Panc1 (cell line): ENCODE results near the gene LOXL3. TPM values are rescaled to one million over a fixed set of nuclear protein-coding genes. Genes with fewer than 3 reads are reported as not detected.

ENCODE experiments used
- ATAC-seq: fragments of 200-7000 bp; cut with Tn5 transposase; 2 replicates; pipeline ENCODE4 v1.9.1; 2020; ENCODE audit warnings: mild to moderate bottlenecking, moderate library complexity
- BruUV-seq: library from RNA; stranded (reverse); fragments of 400-500 nt; replicated peaks from 2 replicates; lab custom pipeline; 2021; lab: Mats Ljungman, UMichigan
- CTCF ChIA-PET: fragments of 300-600 bp; sonication (Branson Sonifier 250); formaldehyde crosslinking; loops from one replicate; lab custom pipeline; 2022; ENCODE audit warnings: antibody characterized with exemption; lab: Charles Lee
- POLR2A ChIA-PET: fragments of 300-600 bp; sonication (Branson Sonifier 250); formaldehyde crosslinking; loops from one replicate; lab custom pipeline; 2022; ENCODE audit warnings: antibody characterized with exemption; lab: Charles Lee
- DNase-seq: peaks from one replicate; pipeline ENCODE4 v3.0.0-alpha.2; 2010; ENCODE audit warnings: low read depth, low spot score
- H3K27ac ChIP-seq: 2 replicates; pipeline ENCODE4 v1.5.1; 2011; ENCODE audit warnings: mild to moderate bottlenecking, low read length, inconsistent platforms
- H3K27me3 ChIP-seq: fragments of 200-500 bp; sonication (Bioruptor generic); 2 replicates; pipeline ENCODE4 v1.6.0; 2014; ENCODE audit warnings: low read length, inconsistent platforms; ENCODE audit not compliant: control insufficient read depth, insufficient read depth
- H3K36me3 ChIP-seq: fragments of 200-500 bp; sonication (Bioruptor generic); 2 replicates; pipeline ENCODE4 v1.5.1; 2014; ENCODE audit warnings: inconsistent platforms, mild to moderate bottlenecking, low read length, moderate library complexity; ENCODE audit not compliant: control insufficient read depth, insufficient read depth
- H3K4me1 ChIP-seq: 2 replicates; pipeline ENCODE4 v1.5.1; 2011; ENCODE audit warnings: inconsistent platforms, mild to moderate bottlenecking, low read length, moderate library complexity; ENCODE audit not compliant: control insufficient read depth, insufficient read depth
- H3K4me3 ChIP-seq, 2 experiments: 2 replicates each; pipeline ENCODE4 v1.5.1; 2011 to 2012; ENCODE audit warnings: low read depth in 2 of 2, low read length in 2 of 2, mild to moderate bottlenecking in 2 of 2, inconsistent platforms in 1 of 2, moderate library complexity in 1 of 2
- H3K9me3 ChIP-seq: fragments of 200-500 bp; sonication (Bioruptor generic); 2 replicates; pipeline ENCODE4 v1.5.1; 2014; ENCODE audit warnings: low read depth, mild to moderate bottlenecking, inconsistent platforms, low read length, moderate library complexity; ENCODE audit not compliant: control insufficient read depth, insufficient read depth
- CTCF ChIP-seq: fragments of 450-650 bp; IDR thresholded peaks from 2 replicates; pipeline ENCODE4 v1.5.1; 2017; ENCODE audit warnings: mild to moderate bottlenecking
- POLR2AphosphoS5 ChIP-seq: IDR thresholded peaks from 2 replicates; pipeline ENCODE4 v1.6.1; 2012; ENCODE audit warnings: mild to moderate bottlenecking, low read depth, low read length, moderate library complexity
- REST ChIP-seq, 2 experiments: IDR thresholded peaks; 2 replicates each; pipeline ENCODE4 v1.6.1; 2011 to 2012; ENCODE audit warnings: low read depth in 2 of 2, control low read depth in 1 of 2, low read length in 1 of 2, mild to moderate bottlenecking in 1 of 2, moderate library complexity in 1 of 2; ENCODE audit not compliant: insufficient read depth in 1 of 2
- SIN3A ChIP-seq: IDR thresholded peaks from 2 replicates; pipeline ENCODE4 v1.6.1; 2012; ENCODE audit warnings: low read depth, mild to moderate bottlenecking, low read length, moderate library complexity, borderline replicate concordance; ENCODE audit not compliant: insufficient read depth
- TCF7L2 ChIP-seq: IDR thresholded peaks from 2 replicates; pipeline ENCODE4 v1.6.1; 2011; ENCODE audit warnings: mild to moderate bottlenecking, low read depth, low read length, inconsistent platforms
- in situ Hi-C: cut with HindIII; loops from 2 replicates; pipeline ENCODE4 v1.10.0; 2016; ENCODE audit warnings: low sequenced_read_pairs, low pct_unique_long_range_greater_than_20kb
- intact Hi-C: fragments of 100-400 bp; cut with micrococcal nuclease; formaldehyde crosslinking; loops from one replicate; pipeline ENCODE4 v1.10.0; 2022; ENCODE audit not compliant: unreplicated experiment
- total RNA-seq: library from RNA; stranded (reverse); gene quantifications from one replicate; pipeline ENCODE4 v1.2.1, GENCODE V29; 2021; ENCODE audit not compliant: unreplicated experiment

LOXL3 gene
- total RNA-seq, 1 experiment from 2014 or later = 1.0 TPM

GRCh38 chr2:74530239-74531187 lies 23.2 kb downstream of the LOXL3 start:
- no peak for TF ChIP-seq REST (IDR thresholded peaks at IDR 0.05; ENCODE audit: insufficient read depth in 1 of 2, low read depth in 2 of 2, low read length in 1 of 2)
- TF ChIP-seq POLR2AphosphoS5 = no peak
- no peak for TF ChIP-seq SIN3A
- no peak for TF ChIP-seq CTCF
- no peak for TF ChIP-seq TCF7L2
- CTCF ChIA-PET = interaction anchor here (1.0 kb wide), 1 partner anchor 26 kb away, joined by 4 read pairs; no protein-coding TSS in a partner anchor
- ATAC-seq (peak; percentile 19), DNase-seq (no peak)
- peaks cover 6% of the 10 kb centered on the region for H3K4me1 ChIP-seq
- in situ Hi-C loops (no loop called here), intact Hi-C loops (loop anchor here (2.0 kb wide), 1 partner anchor 48 kb away; the partner anchor contains the start of genes CCDC142 and TTC31)
- H3K9me3 ChIP-seq = no peaks in the 10 kb centered on the region
- no TSS peak for BruUV-seq
- peak overlapping the region; percentile 79 for H3K27ac ChIP-seq
- H3K27me3 ChIP-seq = no peaks in the 10 kb centered on the region
- POLR2A ChIA-PET = interaction anchor here (0.5 to 0.6 kb wide), 3 partner anchors 9 to 95 kb away, joined by 3 to 7 read pairs (median 5); no protein-coding TSS in a partner anchor
- peak overlapping the region; percentile 82 to 99 for H3K4me3 ChIP-seq
- H3K36me3 ChIP-seq = peaks cover 3% of the 10 kb centered on the region

GRCh38 chr2:74529357-74530238 lies 24.1 kb downstream of the LOXL3 start, which contains the start of the genes AUP1 and HTRA2:
Gene AUP1 (minus strand): TSS chr2:74529706. CDS start chr2:74529629, 77 bp downstream.
Gene HTRA2 (plus strand): TSS chr2:74529933. CDS start chr2:74530007, 74 bp downstream.
- POLR2A ChIA-PET = interaction anchor here (0.5 to 0.6 kb wide), 3 partner anchors 8 to 96 kb away, joined by 5 to 7 read pairs (median 6); no protein-coding TSS in a partner anchor
- BruUV-seq = no TSS peak
- intact Hi-C loops = loop anchor here (2.0 kb wide), 1 partner anchor 47 kb away; the partner anchor contains the start of genes CCDC142 and TTC31
- DNase-seq = peak; percentile 96
- peaks cover 3% of the 10 kb centered on the region for H3K36me3 ChIP-seq
- in situ Hi-C loops = no loop called here
- peak; percentile 94 for TF ChIP-seq TCF7L2
- TF ChIP-seq REST (IDR thresholded peaks at IDR 0.05; ENCODE audit: insufficient read depth in 1 of 2, low read depth in 2 of 2, low read length in 1 of 2) = no peak
- TF ChIP-seq POLR2AphosphoS5 = peak; percentile 96
- no peak for TF ChIP-seq CTCF
- peak; percentile 85; the same call in 1 of the 2 replicates for TF ChIP-seq SIN3A
- peak within 1 kb of the TSS; percentile 92 for H3K27ac ChIP-seq
- no peaks in the 10 kb centered on the region for H3K27me3 ChIP-seq
- CTCF ChIA-PET = interaction anchor here (0.7 to 1.0 kb wide), 2 partner anchors 25 to 58 kb away, joined by 3 to 4 read pairs; no protein-coding TSS in a partner anchor
- peak within 1 kb of the TSS; percentile 87 to 99 for H3K4me3 ChIP-seq
- no peaks in the 10 kb centered on the region for H3K9me3 ChIP-seq
- ATAC-seq = peak; percentile 96
- peaks cover 6% of the 10 kb centered on the region for H3K4me1 ChIP-seq
